GM10847 (cell line): ENCODE data around the gene HACD2.

Source experiments
- POLR2A ChIP-seq: IDR thresholded peaks from 2 replicates; pipeline ENCODE4 v1.6.1; 2011; ENCODE audit not compliant: insufficient read length; ENCODE audit errors: extremely low read depth

The HACD2 gene

GRCh38 chr3:123620343-123620742, 35.5 kb upstream of the HACD2 start:
- TF ChIP-seq POLR2A: no peak

DNA sequence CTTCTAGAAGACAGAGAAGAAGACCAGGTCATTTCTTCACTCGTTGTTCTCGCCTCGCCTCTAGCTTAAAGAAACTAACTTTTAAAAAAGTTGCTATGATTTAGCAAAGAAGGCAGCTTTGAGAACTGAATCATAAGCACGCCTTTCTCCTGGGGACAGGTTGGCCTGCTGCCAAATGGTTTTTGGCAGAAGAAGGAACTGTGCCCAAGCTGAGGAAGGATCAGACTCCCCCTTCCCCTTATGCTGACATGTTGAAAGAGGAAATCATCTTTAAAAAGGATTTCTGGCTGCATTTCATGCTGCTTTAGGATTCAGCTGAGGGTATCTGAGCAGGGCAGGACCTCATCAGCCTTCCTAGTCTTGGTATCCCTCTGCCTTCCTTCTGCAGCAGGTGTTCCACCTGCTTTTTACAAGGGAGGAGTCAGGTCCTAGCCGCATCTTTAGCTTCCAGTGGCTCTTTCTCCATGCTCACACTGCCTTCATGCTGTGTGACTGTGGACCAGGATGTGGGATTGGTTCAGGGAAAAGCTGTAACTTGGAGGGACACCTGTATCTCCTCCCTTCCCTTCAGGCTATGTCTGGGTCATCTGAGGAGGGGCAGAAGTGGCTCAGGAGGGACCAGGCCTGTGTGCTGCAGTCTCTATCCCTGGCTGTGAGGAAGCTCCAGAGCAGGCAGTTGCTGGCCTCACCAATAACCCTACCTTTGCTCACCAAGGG, 34.1 kb upstream of the HACD2 start:
- no peak for TF ChIP-seq POLR2A

GRCh38 chr3:123618076-123618708, 33.3 kb upstream of the HACD2 start:
- TF ChIP-seq POLR2A: no peak

- TF ChIP-seq POLR2A: no peak
Observed at GRCh38 chr3:123616593-123616992, 31.7 kb upstream of the HACD2 start.

- no peak for TF ChIP-seq POLR2A
Observed at GRCh38 chr3:123613543-123613942, 28.7 kb upstream of the HACD2 start.

- no peak for TF ChIP-seq POLR2A
Observed at GRCh38 chr3:123611082-123611481, 26.2 kb upstream of the HACD2 start.

- no peak for TF ChIP-seq POLR2A
Observed at GRCh38 chr3:123610331-123610730, 25.5 kb upstream of the HACD2 start.

- TF ChIP-seq POLR2A: no peak
Observed at GRCh38 chr3:123609063-123609462, 24.2 kb upstream of the HACD2 start.

GRCh38 chr3:123608263-123608937, 23.5 kb upstream of the HACD2 start:
- TF ChIP-seq POLR2A: no peak

- TF ChIP-seq POLR2A: no peak
Observed at GRCh38 chr3:123606527-123606926, 21.7 kb upstream of the HACD2 start.

- TF ChIP-seq POLR2A: no peak
Observed at GRCh38 chr3:123605789-123606234, 21.0 kb upstream of the HACD2 start.

DNA sequence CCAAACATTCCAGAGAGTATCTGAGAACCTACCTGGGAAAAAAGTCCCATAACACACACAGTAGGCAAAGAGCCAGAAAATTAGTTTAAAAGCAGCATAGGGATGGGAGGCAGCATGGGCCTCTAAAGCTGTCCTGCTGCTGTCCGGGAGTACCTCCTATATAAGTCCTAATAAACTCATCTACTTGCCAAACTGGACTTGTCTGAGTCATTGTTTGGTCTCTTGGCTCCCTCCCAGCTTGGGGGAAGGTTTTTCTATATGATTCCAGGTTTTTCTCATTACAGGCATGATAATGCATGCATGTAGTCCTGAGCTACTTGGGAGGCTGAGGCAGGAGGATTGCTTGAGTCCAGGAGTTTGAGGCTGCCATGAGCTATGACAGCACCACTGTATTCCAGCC, 17.5 kb upstream of the HACD2 start:
- TF ChIP-seq POLR2A: no peak

GRCh38 chr3:123597561-123597960, 12.7 kb upstream of the HACD2 start:
- no peak for TF ChIP-seq POLR2A

DNA sequence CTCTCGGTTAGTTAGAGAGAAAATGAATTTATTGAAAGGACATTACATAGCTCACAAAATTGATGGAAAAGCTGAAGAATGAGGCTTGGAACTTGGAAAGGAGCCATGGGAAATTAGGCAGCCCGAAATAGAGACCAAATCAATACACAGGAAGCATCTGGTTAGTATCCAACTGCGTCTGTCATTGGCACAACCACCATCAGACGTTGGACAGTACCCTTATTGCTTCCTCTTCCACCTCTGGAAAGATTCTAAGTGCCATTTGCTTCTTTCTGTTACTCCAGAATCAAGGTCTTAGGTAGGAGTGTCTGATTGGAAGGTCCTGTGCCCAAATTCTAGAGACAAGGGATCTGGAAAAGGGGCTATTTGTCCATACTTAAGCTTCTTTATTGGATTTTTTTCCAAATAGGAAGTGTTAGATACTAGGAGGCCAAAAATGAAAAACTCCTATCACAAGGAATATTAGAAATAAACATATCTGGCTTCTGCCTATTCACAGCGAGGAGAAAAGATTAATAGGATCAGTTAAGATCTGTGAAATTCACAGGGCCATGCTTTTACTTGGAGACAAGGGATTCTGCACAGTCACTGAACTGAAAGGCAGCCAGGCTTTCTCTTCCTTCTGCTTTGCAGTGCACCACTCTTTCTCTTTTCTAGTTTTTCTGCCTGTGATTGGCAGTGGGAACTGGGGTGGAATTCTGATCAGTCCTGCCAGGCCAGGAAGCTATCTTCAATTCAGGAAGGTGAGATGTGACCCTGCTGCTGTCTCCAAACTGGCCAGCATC, 10.7 kb upstream of the HACD2 start:
- TF ChIP-seq POLR2A: no peak

- no peak for TF ChIP-seq POLR2A
Observed at GRCh38 chr3:123593381-123593780, 8.5 kb upstream of the HACD2 start.
